Activated B cell treated with CpG ODN at 0.5 μM for 24 hours (primary cell): Measurements from ENCODE around the gene GOLGA8N. TPM values are rescaled to one million over a fixed set of nuclear protein-coding genes. Genes with fewer than 3 reads are reported as not detected.

ENCODE experiments used
- ATAC-seq: fragments of 200-7000 bp; cut with Tn5 transposase; one replicate; pipeline ENCODE4 v1.10.0; 2021; ENCODE audit warnings: low read depth, mild to moderate bottlenecking, moderate library complexity
- CTCF ChIA-PET: fragments of 350-600 bp; sonication (Branson Sonifier 250); formaldehyde crosslinking; loops from one replicate; lab custom pipeline; 2021; ENCODE audit warnings: antibody characterized with exemption; lab: Charles Lee
- POLR2A ChIA-PET: fragments of 350-600 bp; sonication (Branson Sonifier 250); formaldehyde crosslinking; loops from one replicate; lab custom pipeline; 2021; ENCODE audit warnings: antibody characterized with exemption; lab: Charles Lee
- DNase-seq: peaks from one replicate; pipeline ENCODE4 v3.0.0; 2022
- H3K27ac Mint-ChIP-seq: one replicate; pipeline ENCODE4 v1.8.0; 2020; ENCODE audit warnings: mixed read lengths
- H3K27me3 Mint-ChIP-seq: one replicate; pipeline ENCODE4 v1.8.0; 2021; ENCODE audit warnings: mixed read lengths
- H3K36me3 Mint-ChIP-seq: one replicate; pipeline ENCODE4 v1.8.0; 2021; ENCODE audit warnings: low read depth, mixed read lengths
- H3K4me1 Mint-ChIP-seq: one replicate; pipeline ENCODE4 v1.8.0; 2021; ENCODE audit warnings: mixed read lengths
- H3K4me3 Mint-ChIP-seq: one replicate; pipeline ENCODE4 v1.8.0; 2020; ENCODE audit warnings: mild to moderate bottlenecking, mixed read lengths
- H3K9me3 Mint-ChIP-seq: one replicate; pipeline ENCODE4 v1.8.0; 2020; ENCODE audit warnings: mixed read lengths
- intact Hi-C: fragments of 100-400 bp; cut with micrococcal nuclease; formaldehyde crosslinking; loops from one replicate; pipeline ENCODE4 v1.15.1; 2024
- total RNA-seq: library from RNA; stranded (reverse); gene quantifications from 2 replicates; pipeline ENCODE4 v1.2.3, GENCODE V29; 2022
- TF ChIP-seq, protein P1 (sequence below): fragments of 200-600 bp; IDR thresholded peaks from one replicate; pipeline ENCODE4 v1.8.0; 2022; ENCODE audit warnings: antibody characterized with exemption, mild to moderate bottlenecking

GOLGA8N gene
- total RNA-seq, 1 donor from 2014 or later, result 5.6 TPM

- TF ChIP-seq, protein P1, sequence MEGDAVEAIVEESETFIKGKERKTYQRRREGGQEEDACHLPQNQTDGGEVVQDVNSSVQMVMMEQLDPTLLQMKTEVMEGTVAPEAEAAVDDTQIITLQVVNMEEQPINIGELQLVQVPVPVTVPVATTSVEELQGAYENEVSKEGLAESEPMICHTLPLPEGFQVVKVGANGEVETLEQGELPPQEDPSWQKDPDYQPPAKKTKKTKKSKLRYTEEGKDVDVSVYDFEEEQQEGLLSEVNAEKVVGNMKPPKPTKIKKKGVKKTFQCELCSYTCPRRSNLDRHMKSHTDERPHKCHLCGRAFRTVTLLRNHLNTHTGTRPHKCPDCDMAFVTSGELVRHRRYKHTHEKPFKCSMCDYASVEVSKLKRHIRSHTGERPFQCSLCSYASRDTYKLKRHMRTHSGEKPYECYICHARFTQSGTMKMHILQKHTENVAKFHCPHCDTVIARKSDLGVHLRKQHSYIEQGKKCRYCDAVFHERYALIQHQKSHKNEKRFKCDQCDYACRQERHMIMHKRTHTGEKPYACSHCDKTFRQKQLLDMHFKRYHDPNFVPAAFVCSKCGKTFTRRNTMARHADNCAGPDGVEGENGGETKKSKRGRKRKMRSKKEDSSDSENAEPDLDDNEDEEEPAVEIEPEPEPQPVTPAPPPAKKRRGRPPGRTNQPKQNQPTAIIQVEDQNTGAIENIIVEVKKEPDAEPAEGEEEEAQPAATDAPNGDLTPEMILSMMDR, result no peak
- Mint-ChIP-seq H3K27ac (no peak overlapping the region), H3K27me3 (peaks cover 5% of the 10 kb centered on the region), H3K36me3 (no peaks in the 10 kb centered on the region), H3K9me3 (no peaks in the 10 kb centered on the region), H3K4me1 (peaks cover 2% of the 10 kb centered on the region), H3K4me3 (no peak overlapping the region)
- ATAC-seq (no peak), DNase-seq (no peak)
- CTCF ChIA-PET, result no interaction called here
- POLR2A ChIA-PET, result no interaction called here
- intact Hi-C loops, result no loop called here
Observed at GRCh38 chr15:32642667-32643435, 49.6 kb downstream of the GOLGA8N start.

DNA sequence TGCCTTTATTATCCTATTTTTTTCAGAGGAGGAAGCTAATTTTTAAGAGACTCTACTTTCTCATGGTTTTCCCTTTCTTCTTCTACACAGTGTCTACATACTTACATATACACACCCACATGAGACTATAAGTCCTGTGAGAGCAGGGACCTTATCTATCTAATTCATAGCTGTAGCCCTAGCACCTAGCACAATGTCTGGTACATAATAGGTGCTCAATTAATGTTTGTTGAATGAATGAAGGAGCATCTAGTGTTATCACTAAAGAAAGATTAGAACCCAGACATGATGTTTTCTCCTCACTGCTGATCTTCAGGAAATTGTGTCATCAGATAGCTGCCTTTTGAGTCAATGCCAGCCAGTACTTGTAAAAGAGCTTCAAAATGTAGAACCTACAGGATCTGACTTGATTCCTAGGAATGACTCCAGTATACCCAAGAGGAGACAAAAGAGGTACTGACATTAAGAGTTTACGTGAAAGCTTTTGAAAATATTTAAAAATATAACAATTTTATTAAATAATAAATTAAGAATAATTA, 50.7 kb downstream of the GOLGA8N start:
- no peak overlapping the region for H3K27ac Mint-ChIP-seq
- TF ChIP-seq, protein P1, result no peak

GRCh38 chr15:32646291-32646690, 53.0 kb downstream of the GOLGA8N start:
- DNase-seq (no peak), ATAC-seq (no peak)
- no peak overlapping the region for H3K27ac Mint-ChIP-seq
- ChIA-PET POLR2A (no interaction called here), CTCF (interaction anchor here (1.0 kb wide), 1 partner anchor 356 kb away, joined by 3 read pairs; no protein-coding TSS in a partner anchor)
- intact Hi-C loops, result no loop called here
- peaks cover 5% of the 10 kb centered on the region for H3K27me3 Mint-ChIP-seq
- H3K4me3 Mint-ChIP-seq, result no peak overlapping the region
- H3K9me3 Mint-ChIP-seq, result no peaks in the 10 kb centered on the region
- TF ChIP-seq, protein P1, result no peak
- peaks cover 2% of the 10 kb centered on the region for H3K4me1 Mint-ChIP-seq
- H3K36me3 Mint-ChIP-seq, result no peaks in the 10 kb centered on the region

More for the DNA sequence above, 50.7 kb downstream of the GOLGA8N start:
- no peak for DNase-seq
- CTCF ChIA-PET, result no interaction called here
- no peaks in the 10 kb centered on the region for H3K36me3 Mint-ChIP-seq
- H3K4me1 Mint-ChIP-seq, result peaks cover 2% of the 10 kb centered on the region
- peaks cover 5% of the 10 kb centered on the region for H3K27me3 Mint-ChIP-seq
- no peak for ATAC-seq
- no peaks in the 10 kb centered on the region for H3K9me3 Mint-ChIP-seq
- intact Hi-C loops, result no loop called here
- POLR2A ChIA-PET, result no interaction called here
- no peak overlapping the region for H3K4me3 Mint-ChIP-seq

DNA sequence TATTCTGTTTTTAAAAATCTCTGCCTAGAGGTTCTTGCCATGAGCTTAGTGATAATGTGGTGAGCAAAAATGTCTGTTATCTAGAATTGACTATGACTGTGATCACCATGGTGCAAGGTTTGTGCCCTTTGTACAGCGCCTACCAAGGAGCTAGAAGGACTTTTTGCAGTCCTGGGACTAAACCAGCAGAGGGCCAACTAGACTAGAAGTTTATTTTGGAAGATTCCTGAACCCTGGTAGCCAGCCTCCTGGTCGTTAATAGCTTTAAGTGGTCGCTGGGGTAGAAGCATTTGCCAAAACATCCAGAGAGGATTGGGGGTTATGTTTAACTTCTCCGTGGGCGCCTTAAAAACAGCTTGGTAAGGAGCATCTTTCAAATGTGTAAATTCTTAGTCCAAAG, 56.1 kb downstream of the GOLGA8N start:
- H3K36me3 Mint-ChIP-seq, result no peaks in the 10 kb centered on the region
- POLR2A ChIA-PET, result interaction anchor here (1.0 kb wide), 1 partner anchor 32 kb away, joined by 3 read pairs; no protein-coding TSS in a partner anchor
- no peak for ATAC-seq
- H3K4me1 Mint-ChIP-seq, result no peaks in the 10 kb centered on the region
- CTCF ChIA-PET, result interaction anchor here (1.4 to 2.1 kb wide), 4 partner anchors 13 to 344 kb away, joined by 3 to 7 read pairs (median 3); no protein-coding TSS in a partner anchor
- no peaks in the 10 kb centered on the region for H3K9me3 Mint-ChIP-seq
- no peak for DNase-seq
- H3K27ac Mint-ChIP-seq, result no peak overlapping the region
- intact Hi-C loops, result no loop called here
- no peaks in the 10 kb centered on the region for H3K27me3 Mint-ChIP-seq
- TF ChIP-seq, protein P1, result no peak
- no peak overlapping the region for H3K4me3 Mint-ChIP-seq

DNA sequence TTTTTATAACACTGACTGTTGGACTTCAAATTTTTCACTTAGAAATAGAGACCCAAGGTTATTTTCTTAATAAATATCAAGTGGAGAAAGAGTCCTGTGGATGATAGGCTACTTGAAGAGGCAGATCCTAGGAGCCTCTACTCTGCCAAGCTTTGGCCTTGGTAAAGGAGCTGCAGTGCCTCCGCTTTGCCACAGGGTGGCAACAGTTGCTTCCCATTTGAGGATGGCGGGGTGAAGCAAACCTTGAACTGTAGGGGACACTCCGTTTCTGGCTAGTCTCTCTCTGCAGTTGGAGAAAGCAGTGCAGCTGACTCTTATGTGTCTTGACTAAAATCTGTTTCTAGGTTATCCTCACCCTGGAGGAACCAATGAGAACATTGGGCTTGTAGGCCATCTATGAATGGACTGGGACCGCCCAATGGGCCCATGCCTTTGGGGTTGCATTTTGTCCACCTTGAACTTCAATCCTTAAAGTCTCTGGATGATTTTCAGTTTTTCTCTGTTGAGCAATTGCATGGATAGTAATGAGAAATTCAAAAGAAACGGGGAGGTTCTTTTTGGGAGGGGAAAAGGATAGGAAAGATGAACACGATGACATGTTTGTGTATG, 58.1 kb downstream of the GOLGA8N start:
- ChIA-PET POLR2A (no interaction called here), CTCF (interaction anchor here (0.7 to 1.5 kb wide), 5 partner anchors 11 to 343 kb away, joined by 3 to 5 read pairs (median 3); no protein-coding TSS in a partner anchor)
- DNase-seq, result no peak
- Mint-ChIP-seq H3K4me3 (no peak overlapping the region), H3K36me3 (no peaks in the 10 kb centered on the region), H3K27me3 (no peaks in the 10 kb centered on the region), H3K27ac (no peak overlapping the region), H3K9me3 (no peaks in the 10 kb centered on the region), H3K4me1 (no peaks in the 10 kb centered on the region)
- TF ChIP-seq, protein P1, result no peak
- intact Hi-C loops, result loop anchor here (1.0 kb wide), 1 partner anchor 342 kb away; no protein-coding TSS in a partner anchor
- peak; percentile 78 for ATAC-seq
